HepG2 (cell line): Measurements from ENCODE around the gene MINDY1. TPM values are rescaled to one million over a fixed set of nuclear protein-coding genes. Genes with fewer than 3 reads are reported as not detected.

ENCODE experiments used
- ARHGAP35 ChIP-seq: sonication (generic); formaldehyde crosslinking; IDR thresholded peaks from 2 replicates; pipeline ENCODE4 v1.9.0; 2022; ENCODE audit warnings: mild to moderate bottlenecking, inconsistent platforms, moderate library complexity, missing genetic modification reagents, borderline replicate concordance
- ATAD3A ChIP-seq: sonication (generic); formaldehyde crosslinking; IDR thresholded peaks from 2 replicates; pipeline ENCODE4 v1.4.0; 2020; ENCODE audit warnings: missing genetic modification reagents
- FOXO1 ChIP-seq: sonication (generic); formaldehyde crosslinking; IDR thresholded peaks from 2 replicates; pipeline ENCODE4 v1.4.0; 2020; ENCODE audit warnings: missing genetic modification reagents
- GATAD2A ChIP-seq: IDR thresholded peaks from 2 replicates; pipeline ENCODE4 v1.6.1; 2016
- GLI4 ChIP-seq: sonication (generic); formaldehyde crosslinking; IDR thresholded peaks from 2 replicates; pipeline ENCODE4 v1.5.1; 2020; ENCODE audit warnings: missing genetic modification reagents, mild to moderate bottlenecking, moderate library complexity, borderline replicate concordance
- HMGA1 ChIP-seq: sonication (generic); formaldehyde crosslinking; conservative IDR thresholded peaks from 2 replicates; pipeline ENCODE4 v1.4.0; 2020; ENCODE audit warnings: missing genetic modification reagents
- HNF4G ChIP-seq, 2 experiments: sonication (generic) in 1 of 2; formaldehyde crosslinking in 1 of 2; IDR thresholded peaks; 2 replicates each; pipeline versions ENCODE4 v1.4.0 to v1.6.1; 2011 to 2020; ENCODE audit warnings: borderline replicate concordance in 2 of 2, low read depth in 2 of 2, mild to moderate bottlenecking in 2 of 2, low read length in 1 of 2, missing genetic modification reagents in 1 of 2, moderate library complexity in 1 of 2
- KAT2B ChIP-seq: fragments of 150-350 bp; IDR thresholded peaks from 2 replicates; pipeline ENCODE4 v1.6.1; 2014; ENCODE audit warnings: low read depth, low read length, borderline replicate concordance
- NFE2L2 ChIP-seq: fragments of 150-350 bp; IDR thresholded peaks from 2 replicates; pipeline ENCODE4 v1.6.1; 2014; ENCODE audit warnings: low read length
- NR2C2 ChIP-seq: sonication (generic); formaldehyde crosslinking; IDR thresholded peaks from 2 replicates; pipeline ENCODE4 v1.4.0; 2020; ENCODE audit warnings: missing genetic modification reagents, mild to moderate bottlenecking, moderate library complexity, borderline replicate concordance
- RBFOX2 ChIP-seq: fragments of 200-400 bp; formaldehyde crosslinking; IDR thresholded peaks from 2 replicates; pipeline ENCODE4 v1.6.1; 2017; ENCODE audit warnings: low read depth, mild to moderate bottlenecking, low read length
- RBM39 ChIP-seq: fragments of 200-400 bp; formaldehyde crosslinking; IDR thresholded peaks from one replicate; pipeline ENCODE4 v1.6.1; 2018; ENCODE audit warnings: antibody characterized with exemption, mild to moderate bottlenecking, low read depth, low read length; ENCODE audit not compliant: poor library complexity, severe bottlenecking
- THAP11 ChIP-seq: IDR thresholded peaks from 2 replicates; pipeline ENCODE4 v1.6.1; 2016; ENCODE audit warnings: missing biosample characterization, missing genetic modification reagents
- ZBTB7A ChIP-seq: sonication (generic); formaldehyde crosslinking; IDR thresholded peaks from 2 replicates; pipeline ENCODE4 v1.8.0; 2022; ENCODE audit warnings: mild to moderate bottlenecking, missing genetic modification reagents
- ZFP82 ChIP-seq: sonication (generic); formaldehyde crosslinking; IDR thresholded peaks from 2 replicates; pipeline ENCODE4 v1.5.1; 2020; ENCODE audit warnings: mild to moderate bottlenecking, missing genetic modification reagents, borderline replicate concordance
- ZNF274 ChIP-seq: sonication (generic); formaldehyde crosslinking; IDR thresholded peaks from 2 replicates; pipeline ENCODE4 v1.5.1; 2020; ENCODE audit warnings: mild to moderate bottlenecking, missing genetic modification reagents
- ZNF431 ChIP-seq: sonication (generic); formaldehyde crosslinking; IDR thresholded peaks from 2 replicates; pipeline ENCODE4 v1.9.0; 2022; ENCODE audit warnings: missing genetic modification reagents, low read depth, mild to moderate bottlenecking, borderline replicate concordance
- ZNF441 ChIP-seq: sonication (generic); formaldehyde crosslinking; IDR thresholded peaks from 2 replicates; pipeline ENCODE4 v1.7.0; 2021; ENCODE audit warnings: missing genetic modification reagents, borderline replicate concordance
- ZNF563 ChIP-seq: sonication (generic); formaldehyde crosslinking; IDR thresholded peaks from 2 replicates; pipeline ENCODE4 v1.8.0; 2022; ENCODE audit warnings: mild to moderate bottlenecking, moderate library complexity, missing genetic modification reagents
- ZNF781 ChIP-seq: sonication (generic); formaldehyde crosslinking; IDR thresholded peaks from 2 replicates; pipeline ENCODE4 v1.5.1; 2020; ENCODE audit warnings: borderline replicate concordance, mild to moderate bottlenecking, missing genetic modification reagents; ENCODE audit errors: not compliant biosample characterization
- polyA plus RNA-seq, 8 experiments: library from polyadenylated mRNA; depleted of rRNA in 3 of 8; stranded (reverse) in 7 of 8; unstranded in 1 of 8; fragments of >200 nt; fragmentation: Illumina TruSeq in 4 of 8; extraction: Trizol in 4 of 8; gene quantifications; 2 replicates each; pipeline versions ENCODE4 v1.2.1 to v1.2.3, GENCODE V29; 2011 to 2016; ENCODE audit warnings: low read depth in 4 of 8, missing spikeins in 1 of 8, mixed read lengths in 1 of 8; ENCODE audit not compliant: insufficient read depth in 1 of 8
- total RNA-seq, 5 experiments: library from RNA; depleted of rRNA; stranded (reverse); fragments of >200 nt; fragmentation: Illumina TruSeq; extraction: Trizol; gene quantifications; 2 replicates each; pipeline ENCODE4 v1.2.3, GENCODE V29; 2016; ENCODE audit warnings: low read depth in 1 of 5
- TF ChIP-seq, protein P1 (sequence below): sonication (generic); formaldehyde crosslinking; IDR thresholded peaks from 2 replicates; pipeline ENCODE4 v1.4.0; 2020; ENCODE audit warnings: missing genetic modification reagents
- TF ChIP-seq, protein P2 (sequence below): sonication (generic); formaldehyde crosslinking; IDR thresholded peaks from 2 replicates; pipeline ENCODE4 v1.5.0; 2020; ENCODE audit warnings: missing genetic modification reagents
- TF ChIP-seq, protein P3 (sequence below): sonication (generic); formaldehyde crosslinking; IDR thresholded peaks from 2 replicates; pipeline ENCODE4 v1.4.0; 2020; ENCODE audit warnings: mild to moderate bottlenecking, missing genetic modification reagents
- TF ChIP-seq, protein P4 (sequence below): sonication (generic); formaldehyde crosslinking; IDR thresholded peaks from 2 replicates; pipeline ENCODE4 v1.5.1; 2020; ENCODE audit warnings: mild to moderate bottlenecking, moderate library complexity, missing genetic modification reagents

MINDY1 gene
- total and polyA plus RNA-seq, 2 of the 13 experiments (the other 11 are each of a cell fraction or from before 2014, with no cell fraction given): 11.1 to 15.0 TPM

DNA sequence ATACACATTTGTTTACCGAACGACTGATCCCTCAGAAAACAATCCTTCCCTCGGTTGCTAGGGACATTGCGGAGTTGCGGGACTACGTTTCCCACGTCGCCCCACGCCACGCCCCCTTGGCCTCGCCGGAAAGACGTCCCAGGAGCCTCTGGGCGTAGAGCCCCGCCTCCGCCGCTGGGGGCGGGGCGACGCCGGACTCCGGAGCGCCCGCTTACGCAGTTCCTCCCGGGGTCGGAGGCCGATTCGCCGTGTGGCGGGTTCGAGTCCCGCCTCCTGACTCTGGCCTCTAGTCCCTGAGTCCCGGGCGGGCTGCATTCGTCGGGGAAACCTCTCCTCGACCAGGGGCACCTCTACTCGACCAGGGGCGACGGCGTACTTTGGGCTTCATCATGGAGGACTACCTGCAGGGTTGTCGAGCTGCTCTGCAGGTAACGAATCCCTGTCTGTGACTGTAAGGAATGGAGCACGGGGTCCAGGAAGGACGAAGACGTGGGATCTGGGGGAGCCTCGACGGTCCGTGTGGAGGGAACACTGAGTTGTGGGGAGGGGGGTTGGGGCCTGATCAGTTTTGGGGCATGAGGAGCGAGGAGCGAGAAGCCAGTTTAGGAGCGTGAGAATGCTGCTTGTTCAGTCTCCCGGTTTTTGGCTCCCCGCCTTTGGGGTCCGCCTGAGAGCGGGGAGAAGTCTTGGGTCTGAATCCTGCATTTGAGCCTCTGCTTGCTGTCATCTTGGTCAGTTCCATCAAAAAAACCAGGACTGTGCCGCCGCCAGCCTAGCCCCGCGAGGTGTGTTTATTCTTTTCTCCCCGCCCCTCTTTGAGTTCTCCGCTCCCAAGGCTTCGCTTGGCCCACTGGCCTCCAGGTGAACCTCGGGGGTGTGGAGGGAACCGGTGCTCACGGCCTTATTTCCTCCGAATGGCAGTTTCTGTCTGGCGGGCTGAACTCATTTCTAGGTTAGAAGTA, 1.8 kb upstream of the MINDY1 start, which contains the start of gene PRUNE1 (continued):
- TF ChIP-seq, protein P1, sequence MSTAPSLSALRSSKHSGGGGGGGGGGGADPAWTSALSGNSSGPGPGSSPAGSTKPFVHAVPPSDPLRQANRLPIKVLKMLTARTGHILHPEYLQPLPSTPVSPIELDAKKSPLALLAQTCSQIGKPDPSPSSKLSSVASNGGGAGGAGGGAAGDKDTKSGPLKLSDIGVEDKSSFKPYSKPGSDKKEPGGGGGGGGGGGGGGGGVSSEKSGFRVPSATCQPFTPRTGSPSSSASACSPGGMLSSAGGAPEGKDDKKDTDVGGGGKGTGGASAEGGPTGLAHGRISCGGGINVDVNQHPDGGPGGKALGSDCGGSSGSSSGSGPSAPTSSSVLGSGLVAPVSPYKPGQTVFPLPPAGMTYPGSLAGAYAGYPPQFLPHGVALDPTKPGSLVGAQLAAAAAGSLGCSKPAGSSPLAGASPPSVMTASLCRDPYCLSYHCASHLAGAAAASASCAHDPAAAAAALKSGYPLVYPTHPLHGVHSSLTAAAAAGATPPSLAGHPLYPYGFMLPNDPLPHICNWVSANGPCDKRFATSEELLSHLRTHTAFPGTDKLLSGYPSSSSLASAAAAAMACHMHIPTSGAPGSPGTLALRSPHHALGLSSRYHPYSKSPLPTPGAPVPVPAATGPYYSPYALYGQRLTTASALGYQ: peak; percentile 79; the same call in 1 of the 2 replicates
- TF ChIP-seq GLI4 (CRISPR knock-in tag): peak; percentile 66; the same call in 1 of the 2 replicates
- peak; percentile 29 for TF ChIP-seq ZNF781
- TF ChIP-seq ARHGAP35 (CRISPR knock-in tag): 0 out of 2 replicates have a peak, but pooled peaks have one; percentile 33
- TF ChIP-seq THAP11 (CRISPR knock-in tag): peak; percentile 97
- TF ChIP-seq ZBTB7A: no peak
- TF ChIP-seq HNF4G (IDR thresholded peaks at IDR 0.05; ENCODE audit: borderline replicate concordance, low read depth, low read length): peak; percentile 41; the same call in 1 of the 2 replicates
- peak; percentile 42; the same call in 1 of the 2 replicates for TF ChIP-seq HNF4G (CRISPR knock-in tag; IDR thresholded peaks at IDR 0.05; ENCODE audit: borderline replicate concordance, low read depth)
- peak; percentile 57 for TF ChIP-seq RBM39
- TF ChIP-seq, protein P2, sequence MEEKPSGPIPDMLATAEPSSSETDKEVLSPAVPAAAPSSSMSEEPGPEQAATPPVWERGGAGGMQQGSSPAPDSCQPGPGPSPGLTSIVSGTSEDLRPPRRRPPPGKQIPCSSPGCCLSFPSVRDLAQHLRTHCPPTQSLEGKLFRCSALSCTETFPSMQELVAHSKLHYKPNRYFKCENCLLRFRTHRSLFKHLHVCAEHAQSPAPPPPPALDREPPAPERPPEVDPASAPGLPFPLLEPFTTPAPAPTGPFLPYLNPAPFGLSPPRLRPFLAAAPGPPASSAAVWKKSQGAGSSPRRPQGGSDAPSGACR (CRISPR knock-in tag): no peak; the same call in 1 of the 2 replicates
- TF ChIP-seq ZFP82: no peak
- no peak for TF ChIP-seq HMGA1 (CRISPR knock-in tag)
- no peak for TF ChIP-seq KAT2B
- peak; percentile 30; the same call in 1 of the 2 replicates for TF ChIP-seq ZNF441 (CRISPR knock-in tag)
- TF ChIP-seq GATAD2A: no peak; the same call in none of the 2 replicates
- peak; percentile 74; the same call in 1 of the 2 replicates for TF ChIP-seq ZNF274 (CRISPR knock-in tag)
- TF ChIP-seq, protein P3, sequence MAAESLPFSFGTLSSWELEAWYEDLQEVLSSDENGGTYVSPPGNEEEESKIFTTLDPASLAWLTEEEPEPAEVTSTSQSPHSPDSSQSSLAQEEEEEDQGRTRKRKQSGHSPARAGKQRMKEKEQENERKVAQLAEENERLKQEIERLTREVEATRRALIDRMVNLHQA (CRISPR knock-in tag): no peak
- peak; percentile 82 for TF ChIP-seq RBFOX2
- peak; percentile 14; the same call in 1 of the 2 replicates for TF ChIP-seq FOXO1
- TF ChIP-seq, protein P4, sequence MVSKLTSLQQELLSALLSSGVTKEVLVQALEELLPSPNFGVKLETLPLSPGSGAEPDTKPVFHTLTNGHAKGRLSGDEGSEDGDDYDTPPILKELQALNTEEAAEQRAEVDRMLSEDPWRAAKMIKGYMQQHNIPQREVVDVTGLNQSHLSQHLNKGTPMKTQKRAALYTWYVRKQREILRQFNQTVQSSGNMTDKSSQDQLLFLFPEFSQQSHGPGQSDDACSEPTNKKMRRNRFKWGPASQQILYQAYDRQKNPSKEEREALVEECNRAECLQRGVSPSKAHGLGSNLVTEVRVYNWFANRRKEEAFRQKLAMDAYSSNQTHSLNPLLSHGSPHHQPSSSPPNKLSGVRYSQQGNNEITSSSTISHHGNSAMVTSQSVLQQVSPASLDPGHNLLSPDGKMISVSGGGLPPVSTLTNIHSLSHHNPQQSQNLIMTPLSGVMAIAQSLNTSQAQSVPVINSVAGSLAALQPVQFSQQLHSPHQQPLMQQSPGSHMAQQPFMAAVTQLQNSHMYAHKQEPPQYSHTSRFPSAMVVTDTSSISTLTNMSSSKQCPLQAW (CRISPR knock-in tag): peak; percentile 69; the same call in 1 of the 2 replicates
- TF ChIP-seq ZNF431 (CRISPR knock-in tag): no peak; the same call in 1 of the 2 replicates
- TF ChIP-seq ATAD3A (CRISPR knock-in tag): no peak
- TF ChIP-seq NFE2L2: no peak
- TF ChIP-seq NR2C2 (CRISPR knock-in tag): peak; percentile 93
- TF ChIP-seq ZNF563 (CRISPR knock-in tag): peak; percentile 67
